ENCODE results near the gene KAZN.

The KAZN gene

GRCh38 chr1:15000671-15001070, 402.2 kb downstream of the KAZN start:
- no peak for TF ChIP-seq CTCF (IDR thresholded peaks at IDR 0.05)
- Mint-ChIP-seq H3K9me3 (no peaks in the 10 kb centered on the region), H3K4me3 (no peak overlapping the region), H3K27ac (no peak overlapping the region), H3K4me1 (peaks cover 24% of the 10 kb centered on the region), H3K36me3 (ENCODE audit: low read depth) (peaks cover 5% of the 10 kb centered on the region), H3K27me3 (ENCODE audit: low read depth, poor library complexity) (peaks cover 2% of the 10 kb centered on the region)
- DNase-seq: no peak

- no peak for DNase-seq
- H3K4me3 Mint-ChIP-seq: no peak overlapping the region
- no peak for TF ChIP-seq CTCF (IDR thresholded peaks at IDR 0.05)
- H3K27me3 Mint-ChIP-seq (ENCODE audit: low read depth, poor library complexity): peaks cover 2% of the 10 kb centered on the region
- H3K9me3 Mint-ChIP-seq: no peaks in the 10 kb centered on the region
- H3K4me1 Mint-ChIP-seq: peaks cover 16% of the 10 kb centered on the region
- H3K36me3 Mint-ChIP-seq (ENCODE audit: low read depth): peaks cover 5% of the 10 kb centered on the region
- H3K27ac Mint-ChIP-seq: no peak overlapping the region
Observed at GRCh38 chr1:15001317-15001915, 402.9 kb downstream of the KAZN start.

- no peak for TF ChIP-seq CTCF (IDR thresholded peaks at IDR 0.05)
- peaks cover 2% of the 10 kb centered on the region for H3K27me3 Mint-ChIP-seq (ENCODE audit: low read depth, poor library complexity)
Observed at GRCh38 chr1:15002325-15002724, 403.8 kb downstream of the KAZN start.

GRCh38 chr1:15004396-15004795, 405.9 kb downstream of the KAZN start:
- Mint-ChIP-seq H3K27ac (no peak overlapping the region), H3K27me3 (ENCODE audit: low read depth, poor library complexity) (peaks cover 2% of the 10 kb centered on the region), H3K4me1 (peaks cover 15% of the 10 kb centered on the region), H3K9me3 (peaks cover 6% of the 10 kb centered on the region), H3K4me3 (no peak overlapping the region), H3K36me3 (ENCODE audit: low read depth) (peaks cover 14% of the 10 kb centered on the region)
- TF ChIP-seq CTCF (IDR thresholded peaks at IDR 0.05): no peak
- no peak for DNase-seq

More at GRCh38 chr1:15002325-15002724, 403.8 kb downstream of the KAZN start:
- Mint-ChIP-seq H3K4me3 (no peak overlapping the region), H3K9me3 (no peaks in the 10 kb centered on the region), H3K4me1 (peaks cover 7% of the 10 kb centered on the region), H3K36me3 (ENCODE audit: low read depth) (peaks cover 5% of the 10 kb centered on the region), H3K27ac (no peak overlapping the region)
- no peak for DNase-seq

GRCh38 chr1:15005116-15005515, 406.6 kb downstream of the KAZN start:
- H3K27ac Mint-ChIP-seq: no peak overlapping the region
- H3K27me3 Mint-ChIP-seq (ENCODE audit: low read depth, poor library complexity): peaks cover 2% of the 10 kb centered on the region
- H3K9me3 Mint-ChIP-seq: peaks cover 12% of the 10 kb centered on the region
- no peak overlapping the region for H3K4me3 Mint-ChIP-seq
- H3K36me3 Mint-ChIP-seq (ENCODE audit: low read depth): peaks cover 16% of the 10 kb centered on the region
- no peak for TF ChIP-seq CTCF (IDR thresholded peaks at IDR 0.05)
- peaks cover 15% of the 10 kb centered on the region for H3K4me1 Mint-ChIP-seq
- DNase-seq: no peak

DNA sequence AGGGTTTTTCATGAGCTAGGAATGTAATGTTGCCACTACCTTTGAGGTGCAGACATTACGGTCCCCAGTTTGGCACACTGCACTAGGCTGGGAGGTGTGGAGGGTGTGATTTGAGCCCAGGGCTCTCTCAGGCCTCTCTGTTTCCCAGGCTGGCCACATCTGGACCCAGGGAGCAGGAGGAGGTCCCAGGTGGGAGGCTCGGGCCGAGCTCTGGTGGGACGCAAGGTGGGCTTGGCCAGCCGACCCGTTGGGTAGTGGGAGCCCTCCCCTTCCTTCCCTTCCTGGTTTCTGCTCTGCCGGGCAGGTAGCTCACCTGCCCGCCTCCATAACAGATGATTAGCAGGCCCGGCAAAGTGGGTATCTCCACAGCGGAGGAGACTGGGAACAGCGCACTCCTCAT, 408.9 kb downstream of the KAZN start:
- H3K27ac Mint-ChIP-seq: no peak overlapping the region
- H3K9me3 Mint-ChIP-seq: peaks cover 19% of the 10 kb centered on the region
- H3K36me3 Mint-ChIP-seq (ENCODE audit: low read depth): peaks cover 23% of the 10 kb centered on the region
- DNase-seq: no peak
- no peak overlapping the region for H3K4me3 Mint-ChIP-seq
- H3K4me1 Mint-ChIP-seq: peaks cover 23% of the 10 kb centered on the region
- H3K27me3 Mint-ChIP-seq (ENCODE audit: low read depth, poor library complexity): peaks cover 8% of the 10 kb centered on the region
- no peak for TF ChIP-seq CTCF (IDR thresholded peaks at IDR 0.05)

Data from nephron progenitor cell (in vitro differentiated cells).